Vagina (tissue), 2 donors: ENCODE measurements around the gene SERPINA4. TPM values are rescaled to one million over a fixed set of nuclear protein-coding genes. Genes with fewer than 3 reads are reported as not detected.

ENCODE experiments used
- DNase-seq, 2 donors: peaks; one replicate each; pipeline ENCODE4 v3.0.0-alpha.2; 2017; ENCODE audit errors: extremely low spot score in 2 of 2
- H3K27ac ChIP-seq: fragments of 200-600 bp; sonication (generic); one replicate; pipeline ENCODE4 v1.5.1; 2019
- H3K27me3 ChIP-seq: fragments of 200-600 bp; sonication (generic); one replicate; pipeline ENCODE4 v1.5.1; 2019
- H3K36me3 ChIP-seq, 2 donors: fragments of 200-600 bp; sonication (generic); one replicate each; pipeline ENCODE4 v1.5.1; 2017 to 2019
- H3K4me1 ChIP-seq: fragments of 200-600 bp; sonication (generic); one replicate; pipeline ENCODE4 v1.5.1; 2019
- H3K4me3 ChIP-seq, 2 donors: fragments of 200-600 bp; sonication (generic); 1 replicate in 1 of 2; 2 replicates in 1 of 2; pipeline ENCODE4 v1.5.1; 2016 to 2019
- H3K9me3 ChIP-seq: fragments of 200-600 bp; sonication (generic); one replicate; pipeline ENCODE4 v1.5.1; 2019
- POLR2A ChIP-seq, 2 donors: fragments of 450-650 bp; IDR thresholded peaks; one replicate each; pipeline ENCODE4 v1.6.1; 2017; ENCODE audit warnings: antibody characterized with exemption in 2 of 2, mild to moderate bottlenecking in 2 of 2, moderate library complexity in 2 of 2
- POLR2AphosphoS5 ChIP-seq, 2 donors: sonication (generic); formaldehyde crosslinking; IDR thresholded peaks; one replicate each; pipeline ENCODE4 v1.9.0; 2017; ENCODE audit warnings: antibody characterized with exemption in 2 of 2, mild to moderate bottlenecking in 2 of 2, low read depth in 1 of 2; ENCODE audit not compliant: insufficient read depth in 1 of 2
- intact Hi-C: fragments of 100-400 bp; cut with DNase I; formaldehyde crosslinking; loops from one replicate; pipeline ENCODE4 v1.15.1; 2023
- total RNA-seq: library from RNA; depleted of rRNA; stranded (reverse); fragments of >200 nt; gene quantifications from one replicate; pipeline ENCODE4 v1.2.3, GENCODE V29; 2016
- TF ChIP-seq, protein P1 (sequence below), 3 experiments: fragments of 450-650 bp in 2 of 3; fragments of 200-600 bp in 1 of 3; sonication (generic) in 1 of 3; IDR thresholded peaks; one replicate each; pipeline ENCODE4 v1.5.1; 2017 to 2019; ENCODE audit warnings: antibody characterized with exemption in 3 of 3, mild to moderate bottlenecking in 2 of 3, moderate library complexity in 2 of 3

Gene SERPINA4
- total RNA-seq, 1 donor from 2014 or later = not detected

DNA sequence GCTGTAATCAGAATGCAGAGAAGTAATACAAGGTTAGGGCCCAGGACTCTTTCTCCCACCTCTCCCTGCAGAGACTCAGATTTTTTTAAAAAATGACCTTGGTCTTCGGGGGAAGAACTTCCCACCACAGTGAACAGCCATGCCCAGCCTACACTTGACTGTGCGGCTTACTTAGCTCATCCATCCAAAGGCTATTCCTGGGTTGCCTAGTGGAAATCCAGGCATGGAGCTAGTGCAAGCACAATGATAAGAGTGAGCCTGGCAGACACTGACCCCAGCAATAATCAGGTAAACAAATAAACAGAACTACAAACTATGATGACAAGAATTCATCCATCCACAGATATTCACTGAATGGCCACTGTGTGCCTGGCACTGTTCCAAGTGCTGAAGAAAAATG, 34.7 kb downstream of the SERPINA4 start:
- H3K36me3 ChIP-seq = no peaks in the 10 kb centered on the region
- H3K27me3 ChIP-seq = no peaks in the 10 kb centered on the region
- TF ChIP-seq, protein P1, sequence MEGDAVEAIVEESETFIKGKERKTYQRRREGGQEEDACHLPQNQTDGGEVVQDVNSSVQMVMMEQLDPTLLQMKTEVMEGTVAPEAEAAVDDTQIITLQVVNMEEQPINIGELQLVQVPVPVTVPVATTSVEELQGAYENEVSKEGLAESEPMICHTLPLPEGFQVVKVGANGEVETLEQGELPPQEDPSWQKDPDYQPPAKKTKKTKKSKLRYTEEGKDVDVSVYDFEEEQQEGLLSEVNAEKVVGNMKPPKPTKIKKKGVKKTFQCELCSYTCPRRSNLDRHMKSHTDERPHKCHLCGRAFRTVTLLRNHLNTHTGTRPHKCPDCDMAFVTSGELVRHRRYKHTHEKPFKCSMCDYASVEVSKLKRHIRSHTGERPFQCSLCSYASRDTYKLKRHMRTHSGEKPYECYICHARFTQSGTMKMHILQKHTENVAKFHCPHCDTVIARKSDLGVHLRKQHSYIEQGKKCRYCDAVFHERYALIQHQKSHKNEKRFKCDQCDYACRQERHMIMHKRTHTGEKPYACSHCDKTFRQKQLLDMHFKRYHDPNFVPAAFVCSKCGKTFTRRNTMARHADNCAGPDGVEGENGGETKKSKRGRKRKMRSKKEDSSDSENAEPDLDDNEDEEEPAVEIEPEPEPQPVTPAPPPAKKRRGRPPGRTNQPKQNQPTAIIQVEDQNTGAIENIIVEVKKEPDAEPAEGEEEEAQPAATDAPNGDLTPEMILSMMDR (IDR thresholded peaks at IDR 0.05) = no peak
- no peak for TF ChIP-seq POLR2AphosphoS5 (IDR thresholded peaks at IDR 0.05; ENCODE audit: insufficient read depth in 1 of 2, low read depth in 1 of 2)
- no peak for TF ChIP-seq POLR2A (IDR thresholded peaks at IDR 0.05)
- intact Hi-C loops = no loop called here
- H3K27ac ChIP-seq = no peak overlapping the region
- H3K9me3 ChIP-seq = no peaks in the 10 kb centered on the region
- DNase-seq = no peak
- peaks cover 30% of the 10 kb centered on the region for H3K4me1 ChIP-seq
- H3K4me3 ChIP-seq = no peak overlapping the region

DNA sequence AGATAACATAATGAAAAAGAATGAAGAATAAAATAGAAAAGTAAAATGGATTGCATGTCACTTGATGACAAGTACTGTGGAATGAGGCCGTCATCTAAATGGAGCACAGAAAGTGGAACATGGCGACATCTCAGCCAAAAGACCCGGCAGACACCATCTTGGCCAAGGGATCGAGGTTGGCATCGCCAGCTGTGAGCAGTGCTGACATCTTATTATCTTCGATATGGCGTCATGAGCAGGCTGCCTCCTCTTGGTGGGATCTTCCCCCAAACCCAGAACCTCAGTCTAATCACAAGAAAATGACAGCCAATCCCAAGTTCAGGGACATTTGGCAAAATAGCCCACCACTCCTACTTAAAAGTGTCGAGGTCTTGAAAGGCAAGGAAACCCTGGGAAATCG, 35.1 kb downstream of the SERPINA4 start:
- Histone ChIP-seq H3K27ac (no peak overlapping the region), H3K36me3 (no peaks in the 10 kb centered on the region), H3K4me3 (no peak overlapping the region), H3K4me1 (peaks cover 35% of the 10 kb centered on the region), H3K9me3 (no peaks in the 10 kb centered on the region), H3K27me3 (no peaks in the 10 kb centered on the region)
- DNase-seq = no peak
- intact Hi-C loops = no loop called here
- TF ChIP-seq POLR2AphosphoS5 (IDR thresholded peaks at IDR 0.05; ENCODE audit: insufficient read depth in 1 of 2, low read depth in 1 of 2) = no peak
- no peak for TF ChIP-seq POLR2A (IDR thresholded peaks at IDR 0.05)
- TF ChIP-seq, protein P1 (IDR thresholded peaks at IDR 0.05) = no peak

DNA sequence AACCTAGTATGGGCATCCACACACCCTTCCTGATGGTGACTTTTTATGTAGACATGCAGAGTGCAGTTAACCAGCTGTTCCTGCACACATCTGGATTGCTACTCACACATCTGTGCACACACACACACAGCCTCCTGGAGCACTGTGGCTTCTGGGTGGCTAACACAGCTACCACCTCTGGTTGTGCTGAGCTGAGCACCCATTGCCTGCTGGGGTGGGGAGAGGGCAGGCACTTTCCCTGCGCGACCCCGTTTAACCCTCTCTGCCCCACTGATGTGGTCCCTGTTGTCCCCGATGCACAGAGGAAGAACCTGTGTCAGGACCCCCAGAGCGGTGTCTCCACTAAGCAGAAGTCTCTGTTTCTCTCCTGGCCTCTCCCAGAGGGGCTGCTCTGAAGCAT, 36.5 kb downstream of the SERPINA4 start:
- TF ChIP-seq POLR2A (IDR thresholded peaks at IDR 0.05) = no peak
- TF ChIP-seq, protein P1 (IDR thresholded peaks at IDR 0.05) = no peak
- TF ChIP-seq POLR2AphosphoS5 (IDR thresholded peaks at IDR 0.05; ENCODE audit: insufficient read depth in 1 of 2, low read depth in 1 of 2) = no peak
- intact Hi-C loops = no loop called here
- Histone ChIP-seq H3K4me3 (no peak overlapping the region), H3K27me3 (no peaks in the 10 kb centered on the region), H3K36me3 (no peaks in the 10 kb centered on the region), H3K27ac (no peak overlapping the region), H3K9me3 (no peaks in the 10 kb centered on the region), H3K4me1 (peaks cover 48% of the 10 kb centered on the region)
- no peak for DNase-seq

DNA sequence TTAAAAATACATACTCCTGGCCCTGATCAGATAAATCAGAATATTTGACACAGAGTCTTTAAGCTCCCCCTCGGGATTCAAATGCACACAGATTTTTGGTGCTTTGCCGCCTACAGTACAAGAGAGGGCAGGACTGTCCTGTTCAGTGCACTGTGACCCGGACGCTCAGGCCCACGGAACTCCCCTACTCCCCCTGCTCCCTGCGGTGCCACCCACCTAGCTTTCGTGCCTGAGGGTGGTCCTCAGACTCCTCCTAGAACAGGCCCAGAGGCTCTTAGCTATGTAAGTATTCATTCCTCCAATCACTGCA, 37.2 kb downstream of the SERPINA4 start:
- Histone ChIP-seq H3K9me3 (no peaks in the 10 kb centered on the region), H3K27ac (peak overlapping the region; percentile 83), H3K27me3 (no peaks in the 10 kb centered on the region), H3K4me3 (no peak overlapping the region), H3K36me3 (no peaks in the 10 kb centered on the region), H3K4me1 (peaks cover 53% of the 10 kb centered on the region)
- intact Hi-C loops = no loop called here
- DNase-seq = no peak
- TF ChIP-seq POLR2AphosphoS5 (IDR thresholded peaks at IDR 0.05; ENCODE audit: insufficient read depth in 1 of 2, low read depth in 1 of 2) (no peak), POLR2A (IDR thresholded peaks at IDR 0.05) (no peak)
- TF ChIP-seq, protein P1 (IDR thresholded peaks at IDR 0.05) = no peak

DNA sequence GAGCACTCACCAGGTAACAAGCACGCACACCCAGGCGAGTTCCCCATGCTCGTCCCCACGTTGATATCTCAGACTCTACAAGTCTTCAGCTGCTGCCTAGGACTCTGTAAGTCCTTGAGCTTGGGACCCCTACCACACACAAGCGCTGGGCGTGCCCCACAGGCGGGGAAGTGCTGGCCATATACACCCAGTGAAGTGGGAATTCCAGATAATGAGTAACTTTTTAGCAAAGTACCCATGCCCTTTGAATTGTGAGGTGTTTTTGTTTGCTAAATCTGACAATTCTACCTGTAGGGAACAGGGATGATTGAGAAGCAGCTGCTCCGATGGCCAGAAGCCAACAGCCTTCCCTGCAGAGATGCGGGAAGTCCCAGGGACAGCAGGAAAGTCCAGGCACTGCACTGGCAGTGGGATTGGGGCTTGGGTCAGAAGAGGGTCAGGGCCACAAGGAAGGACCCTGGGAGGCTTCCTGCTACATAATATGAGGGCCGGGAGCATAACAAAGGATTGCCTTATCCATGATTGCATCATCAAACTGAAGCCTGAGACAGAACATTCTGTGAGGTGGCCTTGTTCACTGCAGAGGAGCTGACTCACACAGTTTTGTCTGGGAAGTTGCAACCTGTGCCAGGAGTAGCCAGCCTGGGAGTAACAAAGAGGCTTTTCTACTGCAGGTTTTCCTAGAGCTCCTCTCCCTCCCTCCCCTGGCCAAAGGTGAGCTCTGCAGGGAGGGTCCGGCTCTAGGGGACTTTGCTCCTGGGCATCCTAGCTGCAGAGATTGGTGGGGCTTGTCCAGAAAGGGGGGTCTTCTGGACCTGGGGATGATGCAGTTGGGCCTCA, 37.8 kb downstream of the SERPINA4 start:
- Histone ChIP-seq H3K4me1 (peaks cover 53% of the 10 kb centered on the region), H3K36me3 (no peaks in the 10 kb centered on the region), H3K27me3 (no peaks in the 10 kb centered on the region), H3K27ac (peak overlapping the region; percentile 83), H3K9me3 (no peaks in the 10 kb centered on the region), H3K4me3 (no peak overlapping the region)
- TF ChIP-seq POLR2AphosphoS5 (IDR thresholded peaks at IDR 0.05; ENCODE audit: insufficient read depth in 1 of 2, low read depth in 1 of 2) = peak; percentile 75 to 93
- TF ChIP-seq, protein P1 (IDR thresholded peaks at IDR 0.05) = no peak
- intact Hi-C loops = no loop called here
- peak in 1 of 2 donors; percentile 96 for DNase-seq
